Cardiac fibroblast (primary cell): ENCODE results near the gene GDE1.

Experiments used
- DNase-seq, 2 donors: peaks; one replicate each; pipeline versions ENCODE4 v3.0.0 to v3.0.0-alpha.2; 2010; ENCODE audit warnings: low read depth in 2 of 2
- H3K4me3 ChIP-seq, 2 donors: replicated peaks in 1 of 2; 1 replicate in 1 of 2; 2 replicates in 1 of 2; pipeline ENCODE4 v1.5.1; 2011; ENCODE audit warnings: low read depth in 2 of 2, low read length in 2 of 2, mild to moderate bottlenecking in 2 of 2, moderate library complexity in 1 of 2
- CTCF ChIP-seq: IDR thresholded peaks from one replicate; pipeline ENCODE4 v1.5.1; 2011; ENCODE audit warnings: low read depth, mild to moderate bottlenecking, low read length, inconsistent platforms

GDE1 gene

DNA sequence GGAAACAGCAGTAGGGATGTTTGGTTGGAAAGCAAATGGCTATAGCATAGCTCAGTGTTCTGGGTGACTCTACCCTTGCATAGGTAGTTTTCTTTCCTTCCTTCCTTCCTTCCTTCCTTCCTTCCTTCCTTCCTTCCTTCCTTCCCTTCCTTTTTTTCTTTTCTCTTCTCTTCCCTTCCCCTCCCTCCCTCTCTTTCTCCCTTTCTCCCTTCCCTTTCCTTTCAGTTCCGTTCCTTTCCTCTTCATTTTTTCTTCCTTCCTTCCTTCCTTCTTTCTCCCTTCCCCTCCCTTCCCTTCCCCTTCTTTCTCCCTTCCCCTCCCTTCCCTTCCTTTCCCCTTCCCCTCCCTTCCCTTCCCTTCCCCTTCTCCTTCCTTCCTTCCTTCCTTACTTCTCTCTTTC is 31.3 kb downstream of the GDE1 start:
- no peak overlapping the region for H3K4me3 ChIP-seq
- TF ChIP-seq CTCF: no peak
- DNase-seq: no peak

DNA sequence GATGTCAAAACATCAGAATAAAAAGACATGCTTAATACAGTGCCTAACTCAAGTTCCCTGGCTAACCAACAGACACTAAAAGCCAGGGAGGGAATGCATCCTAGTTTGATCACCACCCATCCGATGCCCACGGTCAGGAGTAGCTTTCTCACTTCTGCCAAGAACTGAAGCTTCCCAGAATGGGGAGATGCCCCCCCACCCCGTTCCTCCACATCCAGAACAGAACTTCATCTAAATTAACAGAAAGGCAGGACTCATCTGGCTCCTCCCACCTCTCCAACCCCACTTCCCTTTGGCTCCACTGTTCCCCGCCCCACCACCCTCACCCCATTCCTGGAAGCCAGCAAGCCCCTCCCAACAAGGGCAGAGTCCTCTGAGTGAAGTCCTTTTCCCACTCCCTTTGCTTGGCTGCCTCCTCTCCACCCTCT is 33.7 kb downstream of the GDE1 start:
- no peak for TF ChIP-seq CTCF
- DNase-seq: no peak
- no peak overlapping the region for H3K4me3 ChIP-seq

DNA sequence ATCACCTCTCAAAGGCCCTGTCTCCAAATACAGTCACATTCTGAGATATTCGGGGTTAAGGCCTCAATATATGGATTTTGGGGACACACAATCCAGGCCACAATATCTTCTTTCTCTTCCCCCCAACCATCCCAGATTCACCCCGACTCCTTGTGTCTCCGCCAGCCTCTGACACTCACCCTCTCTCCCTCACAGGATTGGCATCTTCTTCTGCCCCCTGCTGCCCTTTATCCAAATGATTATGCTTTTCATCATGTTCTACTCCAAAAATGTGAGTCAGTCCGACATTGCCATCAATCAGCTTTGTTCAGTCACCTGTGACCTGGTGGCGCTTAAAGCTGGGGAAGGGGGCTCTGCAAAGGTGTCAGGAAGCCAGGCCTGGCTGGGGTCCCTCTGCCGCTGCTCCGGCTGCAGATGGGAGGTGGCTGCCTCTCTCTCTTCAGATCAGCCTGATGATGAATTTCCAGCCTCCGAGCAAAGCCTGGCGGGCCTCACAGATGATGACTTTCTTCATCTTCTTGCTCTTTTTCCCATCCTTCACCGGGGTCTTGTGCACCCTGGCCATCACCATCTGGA is 35.1 kb downstream of the GDE1 start:
- no peak for TF ChIP-seq CTCF
- H3K4me3 ChIP-seq: no peak overlapping the region
- no peak for DNase-seq

DNA sequence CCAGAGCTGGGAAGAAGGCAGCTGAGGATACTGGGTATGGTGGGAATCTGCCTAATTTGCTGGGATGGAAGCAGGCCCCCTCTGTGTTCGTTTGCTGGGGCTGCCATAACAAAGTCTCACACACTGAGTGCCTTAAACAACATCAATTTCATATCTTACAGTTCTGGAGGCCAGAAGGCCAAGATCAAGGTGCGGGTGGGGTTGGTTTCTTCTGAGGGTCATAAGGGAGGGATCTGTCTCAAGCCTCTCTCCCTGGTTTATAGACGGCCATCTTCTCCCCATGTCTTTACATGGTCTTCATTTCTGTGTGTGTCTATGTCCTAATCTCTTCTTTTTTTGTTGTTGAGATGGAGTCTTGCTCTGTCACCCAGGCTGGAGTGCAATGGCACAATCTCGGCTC is 35.8 kb downstream of the GDE1 start:
- H3K4me3 ChIP-seq: no peak overlapping the region
- TF ChIP-seq CTCF: no peak
- no peak for DNase-seq

- TF ChIP-seq CTCF: no peak
- H3K4me3 ChIP-seq: no peak overlapping the region
Observed at GRCh38 chr16:19485611-19486010, 36.3 kb downstream of the GDE1 start.

GRCh38 chr16:19484096-19484495 is 37.8 kb downstream of the GDE1 start:
- H3K4me3 ChIP-seq: no peak overlapping the region
- DNase-seq: no peak
- no peak for TF ChIP-seq CTCF

More at GRCh38 chr16:19485611-19486010, 36.3 kb downstream of the GDE1 start:
- DNase-seq: no peak

GRCh38 chr16:19482291-19482690 is 39.6 kb downstream of the GDE1 start:
- no peak for TF ChIP-seq CTCF
- DNase-seq: no peak
- no peak overlapping the region for H3K4me3 ChIP-seq
